GM12878 (cell line): ENCODE data around the gene NUCB1. TPM values are rescaled to one million over a fixed set of nuclear protein-coding genes. Genes with fewer than 3 reads are reported as not detected.

ENCODE experiments used
- RELB ChIP-seq: fragments of 450-650 bp; IDR thresholded peaks from 2 replicates; pipeline ENCODE4 v1.6.1; 2017; ENCODE audit warnings: low read depth, mild to moderate bottlenecking, moderate library complexity
- TCF7 ChIP-seq: IDR thresholded peaks from 2 replicates; pipeline ENCODE4 v1.6.1; 2014; ENCODE audit warnings: antibody characterized with exemption, borderline replicate concordance
- ZBTB4 ChIP-seq: fragments of 450-650 bp; formaldehyde crosslinking; IDR thresholded peaks from 2 replicates; pipeline ENCODE4 v1.4.0; 2022; ENCODE audit warnings: mild to moderate bottlenecking, moderate library complexity
- ZNF622 ChIP-seq: fragments of 450-650 bp; IDR thresholded peaks from 2 replicates; pipeline ENCODE4 v1.6.1; 2017; ENCODE audit warnings: mild to moderate bottlenecking, inconsistent platforms
- polyA plus RNA-seq, 11 experiments: library from polyadenylated mRNA; depleted of rRNA in 4 of 11; unstranded in 6 of 11; stranded (reverse) in 5 of 11; fragments of >200 nt; fragmentation: Nextera tagmentation in 4 of 11; fragmentation: Illumina TruSeq in 1 of 11; extraction: Ambion mirVana in 4 of 11; extraction: Trizol in 1 of 11; gene quantifications; 1 replicate in 1 of 11; 2 replicates in 10 of 11; pipeline versions ENCODE4 v1.2.1 to v1.2.3, GENCODE V29; 2011 to 2016; ENCODE audit warnings: inconsistent platforms in 2 of 11, missing spikeins in 2 of 11, low read depth in 1 of 11
- total RNA-seq, 4 experiments: library from RNA; depleted of rRNA in 3 of 4; stranded (reverse); fragments of >200 nt in 3 of 4; fragmentation: Illumina TruSeq in 1 of 4; extraction: Trizol in 1 of 4; gene quantifications; 2 replicates each; pipeline versions ENCODE4 v1.2.1 to v1.2.3, GENCODE V29; 2013 to 2021
- TF ChIP-seq, protein P1 (sequence below): fragments of 450-650 bp; IDR thresholded peaks from 2 replicates; pipeline ENCODE4 v1.6.1; 2018; ENCODE audit warnings: mild to moderate bottlenecking, low read depth, moderate library complexity; ENCODE audit not compliant: partially characterized antibody

The NUCB1 gene
- total and polyA plus RNA-seq, 10 of the 15 experiments (the other 5 are each of a cell fraction or from before 2014, with no cell fraction given), result 1.8 to 112 (median 44.5) TPM

GRCh38 chr19:48867123-48867745, 32.9 kb upstream of the NUCB1 start (continued):
- no peak for TF ChIP-seq RELB
- TF ChIP-seq TCF7, result no peak
- TF ChIP-seq, protein P1, sequence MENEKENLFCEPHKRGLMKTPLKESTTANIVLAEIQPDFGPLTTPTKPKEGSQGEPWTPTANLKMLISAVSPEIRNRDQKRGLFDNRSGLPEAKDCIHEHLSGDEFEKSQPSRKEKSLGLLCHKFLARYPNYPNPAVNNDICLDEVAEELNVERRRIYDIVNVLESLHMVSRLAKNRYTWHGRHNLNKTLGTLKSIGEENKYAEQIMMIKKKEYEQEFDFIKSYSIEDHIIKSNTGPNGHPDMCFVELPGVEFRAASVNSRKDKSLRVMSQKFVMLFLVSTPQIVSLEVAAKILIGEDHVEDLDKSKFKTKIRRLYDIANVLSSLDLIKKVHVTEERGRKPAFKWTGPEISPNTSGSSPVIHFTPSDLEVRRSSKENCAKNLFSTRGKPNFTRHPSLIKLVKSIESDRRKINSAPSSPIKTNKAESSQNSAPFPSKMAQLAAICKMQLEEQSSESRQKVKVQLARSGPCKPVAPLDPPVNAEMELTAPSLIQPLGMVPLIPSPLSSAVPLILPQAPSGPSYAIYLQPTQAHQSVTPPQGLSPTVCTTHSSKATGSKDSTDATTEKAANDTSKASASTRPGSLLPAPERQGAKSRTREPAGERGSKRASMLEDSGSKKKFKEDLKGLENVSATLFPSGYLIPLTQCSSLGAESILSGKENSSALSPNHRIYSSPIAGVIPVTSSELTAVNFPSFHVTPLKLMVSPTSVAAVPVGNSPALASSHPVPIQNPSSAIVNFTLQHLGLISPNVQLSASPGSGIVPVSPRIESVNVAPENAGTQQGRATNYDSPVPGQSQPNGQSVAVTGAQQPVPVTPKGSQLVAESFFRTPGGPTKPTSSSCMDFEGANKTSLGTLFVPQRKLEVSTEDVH, result no peak
- TF ChIP-seq ZNF622, result no peak
- TF ChIP-seq ZBTB4 (CRISPR knock-in tag), result no peak
- TF ChIP-seq, all 136 proteins: peak for 0
